ENCODE measurements around the gene KCNK5. TPM values are rescaled to one million over a fixed set of nuclear protein-coding genes. Genes with fewer than 3 reads are reported as not detected.

KCNK5 gene
- total and polyA plus RNA-seq, 9 of the 15 experiments (the other 6 are each of a cell fraction or from before 2014, with no cell fraction given) = 1.5 to 45.8 (median 25.8) TPM

- POLR2A ChIA-PET = interaction anchor here (0.9 kb wide), 1 partner anchor 40 kb away, joined by 4 read pairs; no protein-coding TSS in a partner anchor
- Histone ChIP-seq H3K9me1 (ENCODE audit: control insufficient read depth, insufficient read depth, low read length) (no peaks in the 10 kb centered on the region), H3K79me2 (ENCODE audit: control insufficient read depth, insufficient read depth, low read length) (no peaks in the 10 kb centered on the region), H3K4me3 (no peak overlapping the region), H3K27ac (ENCODE audit: extremely low read depth, low read depth, low read length) (no peak overlapping the region), H3K27me3 (ENCODE audit: control insufficient read depth in 2 of 2, insufficient read depth in 2 of 2, low read length in 2 of 2) (peaks cover 37 to 43% of the 10 kb centered on the region in 2 experiments), H3K36me3 (ENCODE audit: control insufficient read depth, insufficient read depth, low read length) (no peaks in the 10 kb centered on the region), H3K9me3 (replicated peaks; ENCODE audit: control insufficient read depth, insufficient read depth, low read depth, low read length) (no peaks in the 10 kb centered on the region), H2AFZ (ENCODE audit: low read depth, low read length) (no peak overlapping the region), H3K9ac (ENCODE audit: insufficient read depth in 1 of 2, low read depth in 2 of 2, low read length in 2 of 2) (no peak overlapping the region), H4K20me1 (replicated peaks; ENCODE audit: control insufficient read depth, insufficient read depth, low read length) (no peaks in the 10 kb centered on the region), H3K4me1 (replicated peaks in 1 of 2; ENCODE audit: control insufficient read depth in 2 of 2, insufficient read depth in 2 of 2, low read length in 2 of 2) (no peaks in the 10 kb centered on the region), H3K4me2 (ENCODE audit: insufficient read depth, low read length) (no peak overlapping the region)
- DNase-seq (ENCODE audit: extremely low read depth in 1 of 4, low spot score in 3 of 4) = no peak
- no peak for ATAC-seq
- no peak for FAIRE-seq
- in situ Hi-C loops (cut with MboI) = no loop called here
- 0% methylated on average over 2 of the region's 2 CpGs for WGBS (ENCODE audit: insufficient coverage, low coverage, missing lambda C conversion rate)
- CTCF ChIA-PET (ENCODE audit: low intra/inter-chr PET ratio) = no interaction called here
- intact Hi-C loops (cut with micrococcal nuclease) = no loop called here
- no TSS peak for BruUV-seq (replicated peaks)
- TF ChIP-seq POLR3G (IDR thresholded peaks at IDR 0.05; ENCODE audit: extremely low read depth, insufficient read length, insufficient replicate concordance) (no peak), CCAR2 (IDR thresholded peaks at IDR 0.05; ENCODE audit: low read depth, low read length) (no peak), SMARCE1 (IDR thresholded peaks at IDR 0.05) (no peak), DACH1 (IDR thresholded peaks at IDR 0.05; ENCODE audit: partially characterized antibody) (no peak), MECOM (CRISPR knock-in tag; IDR thresholded peaks at IDR 0.05) (no peak), CBFA2T2 (conservative IDR thresholded peaks at IDR 0.05) (no peak), KLF13 (tag; IDR thresholded peaks at IDR 0.05; ENCODE audit: borderline replicate concordance, low read depth) (no peak), GTF3C2 (IDR thresholded peaks at IDR 0.05; ENCODE audit: borderline replicate concordance, extremely low read depth, insufficient read length) (no peak), ZNF277 (CRISPR knock-in tag; IDR thresholded peaks at IDR 0.05; ENCODE audit: borderline replicate concordance) (no peak), KDM4B (IDR thresholded peaks at IDR 0.05; ENCODE audit: borderline replicate concordance in 2 of 2, low read depth in 1 of 2) (no peak), PTBP1 (IDR thresholded peaks at IDR 0.05; ENCODE audit: low read depth, low read length) (no peak), CXXC5 (CRISPR knock-in tag; IDR thresholded peaks at IDR 0.05) (no peak), ZNF740 (CRISPR knock-in tag; IDR thresholded peaks at IDR 0.05) (no peak), ZNF740 (tag; IDR thresholded peaks at IDR 0.05) (no peak), CHD1 (IDR thresholded peaks at IDR 0.05; ENCODE audit: low read length) (no peak)
These were observed 37.1 kb upstream of the KCNK5 start for GRCh38 chr6:39266375-39266774.
